ENCODE results near the gene OR10A4.

Gene OR10A4

GRCh38 chr11:6889835-6890234 is 13.4 kb downstream of the OR10A4 start:
- no peaks in the 10 kb centered on the region for H3K4me1 ChIP-seq (ENCODE audit: control insufficient read depth, insufficient read depth, low read depth, low read length)
- H4K91ac ChIP-seq (ENCODE audit: low read length): no peak overlapping the region
- H2BK5ac ChIP-seq (ENCODE audit: low read depth, low read length, poor library complexity, severe bottlenecking): no peak overlapping the region
- no peak overlapping the region for H2BK12ac ChIP-seq (ENCODE audit: low read length in 2 of 2)
- H2AK5ac ChIP-seq (ENCODE audit: low read length, severe bottlenecking): no peak overlapping the region
- no peak overlapping the region for H3K4me2 ChIP-seq (ENCODE audit: low read length, poor library complexity, severe bottlenecking)
- no peak overlapping the region for H3K4me3 ChIP-seq (ENCODE audit: insufficient read depth in 1 of 2, low read depth in 1 of 2, low read length in 2 of 2)
- no peaks in the 10 kb centered on the region for H3K79me1 ChIP-seq (replicated peaks; ENCODE audit: low read length, poor library complexity, severe bottlenecking)
- DNase-seq: no peak
- H3K4ac ChIP-seq (ENCODE audit: low read depth in 1 of 2, low read length in 2 of 2): no peak overlapping the region
- no peak overlapping the region for H2AFZ ChIP-seq (ENCODE audit: low read depth, low read length)
- no peaks in the 10 kb centered on the region for H3K36me3 ChIP-seq (ENCODE audit: control insufficient read depth in 1 of 2, insufficient read depth in 2 of 2, low read depth in 1 of 2, low read length in 2 of 2)
- H3K18ac ChIP-seq (ENCODE audit: low read depth in 1 of 2, low read length in 2 of 2): no peak overlapping the region
- H3K27ac ChIP-seq (ENCODE audit: low read length, poor library complexity, severe bottlenecking): no peak overlapping the region
- H3K9ac ChIP-seq (ENCODE audit: low read length): no peak overlapping the region
- no peaks in the 10 kb centered on the region for H3K27me3 ChIP-seq (ENCODE audit: control insufficient read depth in 1 of 2, insufficient read depth in 1 of 2, low read length in 2 of 2)
- no peak overlapping the region for H2BK120ac ChIP-seq (ENCODE audit: low read depth, low read length)
- no peak overlapping the region for H2BK15ac ChIP-seq (ENCODE audit: low read depth, poor library complexity, severe bottlenecking)
- H3K23ac ChIP-seq (ENCODE audit: low read length in 2 of 2): no peak overlapping the region
- H4K8ac ChIP-seq (ENCODE audit: low read length): no peak overlapping the region
- WGBS: 90% methylated on average over 1 of the region's 1 CpG
- H3K14ac ChIP-seq (ENCODE audit: low read length in 2 of 2): no peak overlapping the region
- peaks cover 3% of the 10 kb centered on the region for H3K9me3 ChIP-seq (ENCODE audit: control insufficient read depth, low read length)

GRCh38 chr11:6892400-6892799 is 16.0 kb downstream of the OR10A4 start, which contains the start of gene OR2D2:
TSS of gene OR2D2 (minus strand) at chr11:6892500. CDS start at chr11:6892500, 0 bp downstream.
- H3K27me3 ChIP-seq (ENCODE audit: control insufficient read depth in 1 of 2, insufficient read depth in 1 of 2, low read length in 2 of 2): no peaks in the 10 kb centered on the region
- H3K23ac ChIP-seq (ENCODE audit: low read length in 2 of 2): no peak within 1 kb of the TSS
- no peak within 1 kb of the TSS for H4K8ac ChIP-seq (ENCODE audit: low read length)
- H3K9ac ChIP-seq (ENCODE audit: low read length): no peak within 1 kb of the TSS
- no peak within 1 kb of the TSS for H2BK5ac ChIP-seq (ENCODE audit: low read depth, low read length, poor library complexity, severe bottlenecking)
- no peak within 1 kb of the TSS for H4K91ac ChIP-seq (ENCODE audit: low read length)
- no peak within 1 kb of the TSS for H2AFZ ChIP-seq (ENCODE audit: low read depth, low read length)
- H3K4me3 ChIP-seq (ENCODE audit: insufficient read depth in 1 of 2, low read depth in 1 of 2, low read length in 2 of 2): no peak within 1 kb of the TSS
- 66% methylated on average over 2 of the region's 2 CpGs for WGBS
- H3K79me1 ChIP-seq (replicated peaks; ENCODE audit: low read length, poor library complexity, severe bottlenecking): no peaks in the 10 kb centered on the region
- H3K18ac ChIP-seq (ENCODE audit: low read depth in 1 of 2, low read length in 2 of 2): no peak within 1 kb of the TSS
- peaks cover 3% of the 10 kb centered on the region for H3K9me3 ChIP-seq (ENCODE audit: control insufficient read depth, low read length)
- H3K14ac ChIP-seq (ENCODE audit: low read length in 2 of 2): no peak within 1 kb of the TSS
- no peaks in the 10 kb centered on the region for H3K36me3 ChIP-seq (ENCODE audit: control insufficient read depth in 1 of 2, insufficient read depth in 2 of 2, low read depth in 1 of 2, low read length in 2 of 2)
- H3K4me2 ChIP-seq (ENCODE audit: low read length, poor library complexity, severe bottlenecking): no peak within 1 kb of the TSS
- no peak within 1 kb of the TSS for H2AK5ac ChIP-seq (ENCODE audit: low read length, severe bottlenecking)
- H3K4ac ChIP-seq (ENCODE audit: low read depth in 1 of 2, low read length in 2 of 2): no peak within 1 kb of the TSS
- H3K4me1 ChIP-seq (ENCODE audit: control insufficient read depth, insufficient read depth, low read depth, low read length): no peaks in the 10 kb centered on the region
- H2BK15ac ChIP-seq (ENCODE audit: low read depth, poor library complexity, severe bottlenecking): no peak within 1 kb of the TSS
- no peak within 1 kb of the TSS for H2BK120ac ChIP-seq (ENCODE audit: low read depth, low read length)
- DNase-seq: no peak
- no peak within 1 kb of the TSS for H2BK12ac ChIP-seq (ENCODE audit: low read length in 2 of 2)
- H3K27ac ChIP-seq (ENCODE audit: low read length, poor library complexity, severe bottlenecking): no peak within 1 kb of the TSS

- H2AFZ ChIP-seq (ENCODE audit: low read depth, low read length): no peak overlapping the region
- no peak overlapping the region for H3K4me2 ChIP-seq (ENCODE audit: low read length, poor library complexity, severe bottlenecking)
- H3K14ac ChIP-seq (ENCODE audit: low read length in 2 of 2): no peak overlapping the region
- H2BK5ac ChIP-seq (ENCODE audit: low read depth, low read length, poor library complexity, severe bottlenecking): no peak overlapping the region
- no peak for DNase-seq
- H2BK12ac ChIP-seq (ENCODE audit: low read length in 2 of 2): no peak overlapping the region
- H2BK120ac ChIP-seq (ENCODE audit: low read depth, low read length): no peak overlapping the region
- no peaks in the 10 kb centered on the region for H3K79me1 ChIP-seq (replicated peaks; ENCODE audit: low read length, poor library complexity, severe bottlenecking)
- no peak overlapping the region for H4K91ac ChIP-seq (ENCODE audit: low read length)
- no peak overlapping the region for H3K27ac ChIP-seq (ENCODE audit: low read length, poor library complexity, severe bottlenecking)
- no peaks in the 10 kb centered on the region for H3K4me1 ChIP-seq (ENCODE audit: control insufficient read depth, insufficient read depth, low read depth, low read length)
- H2AK5ac ChIP-seq (ENCODE audit: low read length, severe bottlenecking): no peak overlapping the region
- H3K4me3 ChIP-seq (ENCODE audit: insufficient read depth in 1 of 2, low read depth in 1 of 2, low read length in 2 of 2): no peak overlapping the region
- H3K4ac ChIP-seq (ENCODE audit: low read depth in 1 of 2, low read length in 2 of 2): no peak overlapping the region
- no peaks in the 10 kb centered on the region for H3K36me3 ChIP-seq (ENCODE audit: control insufficient read depth in 1 of 2, insufficient read depth in 2 of 2, low read depth in 1 of 2, low read length in 2 of 2)
- no peak overlapping the region for H3K23ac ChIP-seq (ENCODE audit: low read length in 2 of 2)
- H3K9ac ChIP-seq (ENCODE audit: low read length): no peak overlapping the region
- H4K8ac ChIP-seq (ENCODE audit: low read length): no peak overlapping the region
- no peaks in the 10 kb centered on the region for H3K27me3 ChIP-seq (ENCODE audit: control insufficient read depth in 1 of 2, insufficient read depth in 1 of 2, low read length in 2 of 2)
- H2BK15ac ChIP-seq (ENCODE audit: low read depth, poor library complexity, severe bottlenecking): no peak overlapping the region
- no peak overlapping the region for H3K18ac ChIP-seq (ENCODE audit: low read depth in 1 of 2, low read length in 2 of 2)
- H3K9me3 ChIP-seq (ENCODE audit: control insufficient read depth, low read length): no peaks in the 10 kb centered on the region
Measured at GRCh38 chr11:6894097-6894496, 17.7 kb downstream of the OR10A4 start.

- no peak overlapping the region for H2AK5ac ChIP-seq (ENCODE audit: low read length, severe bottlenecking)
- H3K4me3 ChIP-seq (ENCODE audit: insufficient read depth in 1 of 2, low read depth in 1 of 2, low read length in 2 of 2): no peak overlapping the region
- no peaks in the 10 kb centered on the region for H3K36me3 ChIP-seq (ENCODE audit: control insufficient read depth in 1 of 2, insufficient read depth in 2 of 2, low read depth in 1 of 2, low read length in 2 of 2)
- H4K8ac ChIP-seq (ENCODE audit: low read length): no peak overlapping the region
- H3K4ac ChIP-seq (ENCODE audit: low read depth in 1 of 2, low read length in 2 of 2): no peak overlapping the region
- H4K91ac ChIP-seq (ENCODE audit: low read length): no peak overlapping the region
- H2BK15ac ChIP-seq (ENCODE audit: low read depth, poor library complexity, severe bottlenecking): no peak overlapping the region
- no peaks in the 10 kb centered on the region for H3K79me1 ChIP-seq (replicated peaks; ENCODE audit: low read length, poor library complexity, severe bottlenecking)
- no peaks in the 10 kb centered on the region for H3K27me3 ChIP-seq (ENCODE audit: control insufficient read depth in 1 of 2, insufficient read depth in 1 of 2, low read length in 2 of 2)
- H3K9me3 ChIP-seq (ENCODE audit: control insufficient read depth, low read length): no peaks in the 10 kb centered on the region
- DNase-seq: no peak
- H2AFZ ChIP-seq (ENCODE audit: low read depth, low read length): no peak overlapping the region
- no peak overlapping the region for H3K27ac ChIP-seq (ENCODE audit: low read length, poor library complexity, severe bottlenecking)
- H3K9ac ChIP-seq (ENCODE audit: low read length): no peak overlapping the region
- no peaks in the 10 kb centered on the region for H3K4me1 ChIP-seq (ENCODE audit: control insufficient read depth, insufficient read depth, low read depth, low read length)
- no peak overlapping the region for H3K23ac ChIP-seq (ENCODE audit: low read length in 2 of 2)
- no peak overlapping the region for H2BK120ac ChIP-seq (ENCODE audit: low read depth, low read length)
- no peak overlapping the region for H3K14ac ChIP-seq (ENCODE audit: low read length in 2 of 2)
- no peak overlapping the region for H2BK12ac ChIP-seq (ENCODE audit: low read length in 2 of 2)
- no peak overlapping the region for H2BK5ac ChIP-seq (ENCODE audit: low read depth, low read length, poor library complexity, severe bottlenecking)
- H3K4me2 ChIP-seq (ENCODE audit: low read length, poor library complexity, severe bottlenecking): no peak overlapping the region
- H3K18ac ChIP-seq (ENCODE audit: low read depth in 1 of 2, low read length in 2 of 2): no peak overlapping the region
Measured at GRCh38 chr11:6895010-6895409, 18.6 kb downstream of the OR10A4 start.

Data from mesenchymal stem cell (in vitro differentiated cells and primary cell).